Smooth muscle cell (in vitro differentiated cells): ENCODE results near the gene SLC39A11. TPM values are rescaled to one million over a fixed set of nuclear protein-coding genes. Genes with fewer than 3 reads are reported as not detected.

Experiments
- DNase-seq: peaks from one replicate; lab custom pipeline; 2025; ENCODE audit not compliant: unreplicated experiment; lab: John Stamatoyannopoulos, UW
- H2AFZ ChIP-seq: fragments of 200-600 bp; sonication (generic); 2 replicates; pipeline ENCODE4 v1.6.0; 2016; ENCODE audit warnings: antibody characterized with exemption, low read depth, mild to moderate bottlenecking
- H3F3A ChIP-seq: fragments of 200-600 bp; sonication (generic); 2 replicates; pipeline ENCODE4 v1.6.0; 2017; ENCODE audit warnings: antibody characterized with exemption, low read depth
- H3K27ac ChIP-seq: fragments of 200-600 bp; sonication (generic); 2 replicates; pipeline ENCODE4 v1.5.1; 2016; ENCODE audit warnings: low read depth, mild to moderate bottlenecking
- H3K27me3 ChIP-seq: fragments of 200-600 bp; sonication (generic); 2 replicates; pipeline ENCODE4 v1.6.1; 2016; ENCODE audit warnings: low read depth, mild to moderate bottlenecking
- H3K36me3 ChIP-seq: fragments of 200-600 bp; sonication (generic); 2 replicates; pipeline ENCODE4 v1.5.1; 2016; ENCODE audit warnings: low read depth
- H3K4me1 ChIP-seq: fragments of 200-600 bp; sonication (generic); 2 replicates; pipeline ENCODE4 v1.5.1; 2016; ENCODE audit warnings: low read depth
- H3K4me2 ChIP-seq: fragments of 200-600 bp; sonication (generic); 2 replicates; pipeline ENCODE4 v1.6.0; 2016; ENCODE audit warnings: mild to moderate bottlenecking
- H3K4me3 ChIP-seq: fragments of 200-600 bp; sonication (generic); 2 replicates; pipeline ENCODE4 v1.5.1; 2016; ENCODE audit warnings: mild to moderate bottlenecking
- H3K79me2 ChIP-seq: fragments of 200-600 bp; sonication (generic); 2 replicates; pipeline ENCODE4 v1.6.0; 2016; ENCODE audit warnings: low read depth, mild to moderate bottlenecking
- H3K9ac ChIP-seq: fragments of 200-600 bp; sonication (generic); 2 replicates; pipeline ENCODE4 v1.6.0; 2016; ENCODE audit warnings: low read depth
- H3K9me3 ChIP-seq: fragments of 200-600 bp; sonication (generic); replicated peaks from 2 replicates; pipeline ENCODE4 v1.5.1; 2016; ENCODE audit warnings: low read depth
- H4K20me1 ChIP-seq: fragments of 200-600 bp; sonication (generic); 2 replicates; pipeline ENCODE4 v1.6.0; 2016; ENCODE audit warnings: low read depth
- CTCF ChIP-seq: fragments of 200-600 bp; sonication (generic); IDR thresholded peaks from 2 replicates; pipeline ENCODE4 v1.5.1; 2017; ENCODE audit warnings: borderline replicate concordance, mild to moderate bottlenecking, antibody characterized with exemption; ENCODE audit not compliant: insufficient read depth, poor library complexity, severe bottlenecking
- WGBS: methylation state at CpG from one replicate; pipeline ENCODE4 v1.1.7; 2016; ENCODE audit warnings: low lambda C conversion rate; 5-methylcytosine and 5-hydroxymethylcytosine counted together
- polyA plus RNA-seq: library from polyadenylated mRNA; unstranded; fragments of >200 nt; fragmentation: Nextera tagmentation; extraction: Ambion mirVana; gene quantifications from 2 replicates; pipeline ENCODE4 v1.2.1, GENCODE V29; 2016
- total RNA-seq: library from RNA; depleted of rRNA; stranded (reverse); fragments of >200 nt; gene quantifications from 2 replicates; pipeline ENCODE4 v1.2.3, GENCODE V29; 2014

The SLC39A11 gene
- total and polyA plus RNA-seq, 2 experiments from 2014 or later, result 9.2 to 36.7 TPM

- Histone ChIP-seq H3K27ac (no peak overlapping the region), H3F3A (no peaks in the 10 kb centered on the region), H3K27me3 (no peaks in the 10 kb centered on the region), H3K4me2 (no peak overlapping the region), H3K4me1 (no peaks in the 10 kb centered on the region), H3K4me3 (no peak overlapping the region), H3K79me2 (no peaks in the 10 kb centered on the region), H2AFZ (no peak overlapping the region), H3K9ac (no peak overlapping the region), H3K36me3 (no peaks in the 10 kb centered on the region), H4K20me1 (no peaks in the 10 kb centered on the region), H3K9me3 (no peaks in the 10 kb centered on the region)
- no peak for DNase-seq
- 90% methylated on average over 8 of the region's 8 CpGs for WGBS
- no peak for TF ChIP-seq CTCF
Observed at GRCh38 chr17:73043686-73044581, 48.6 kb downstream of the SLC39A11 start.

- Histone ChIP-seq H2AFZ (no peak overlapping the region), H3K36me3 (no peaks in the 10 kb centered on the region), H3K27me3 (no peaks in the 10 kb centered on the region), H3K9ac (no peak overlapping the region), H3K4me1 (no peaks in the 10 kb centered on the region), H3K4me3 (no peak overlapping the region), H4K20me1 (no peaks in the 10 kb centered on the region), H3K27ac (no peak overlapping the region), H3F3A (no peaks in the 10 kb centered on the region), H3K4me2 (no peak overlapping the region), H3K79me2 (no peaks in the 10 kb centered on the region), H3K9me3 (no peaks in the 10 kb centered on the region)
- TF ChIP-seq CTCF, result no peak
- 88% methylated on average over 7 of the region's 7 CpGs for WGBS
- no peak for DNase-seq
Observed at GRCh38 chr17:73042809-73043685, 49.4 kb downstream of the SLC39A11 start.

- no peak overlapping the region for H3K9ac ChIP-seq
- H3K27me3 ChIP-seq, result no peaks in the 10 kb centered on the region
- H3K79me2 ChIP-seq, result no peaks in the 10 kb centered on the region
- H3K9me3 ChIP-seq, result no peaks in the 10 kb centered on the region
- 76% methylated on average over 5 of the region's 5 CpGs for WGBS
- no peak for DNase-seq
- H4K20me1 ChIP-seq, result no peaks in the 10 kb centered on the region
- H3K36me3 ChIP-seq, result no peaks in the 10 kb centered on the region
- H3K4me1 ChIP-seq, result no peaks in the 10 kb centered on the region
- no peak overlapping the region for H3K4me2 ChIP-seq
- no peak overlapping the region for H3K27ac ChIP-seq
- no peak overlapping the region for H3K4me3 ChIP-seq
- no peak overlapping the region for H2AFZ ChIP-seq
- no peak for TF ChIP-seq CTCF
- no peaks in the 10 kb centered on the region for H3F3A ChIP-seq
Observed at GRCh38 chr17:73042225-73042624, 50.3 kb downstream of the SLC39A11 start.
